MV-4-11 (cell line): Measurements from ENCODE around the gene NCKAP5.
A peak's percentile ranks its signal among the peaks of the same experiment; 100 is the strongest.

ENCODE experiments used
- DNase-seq: peaks from one replicate; lab custom pipeline; 2025; lab: John Stamatoyannopoulos, UW

NCKAP5 gene

DNA sequence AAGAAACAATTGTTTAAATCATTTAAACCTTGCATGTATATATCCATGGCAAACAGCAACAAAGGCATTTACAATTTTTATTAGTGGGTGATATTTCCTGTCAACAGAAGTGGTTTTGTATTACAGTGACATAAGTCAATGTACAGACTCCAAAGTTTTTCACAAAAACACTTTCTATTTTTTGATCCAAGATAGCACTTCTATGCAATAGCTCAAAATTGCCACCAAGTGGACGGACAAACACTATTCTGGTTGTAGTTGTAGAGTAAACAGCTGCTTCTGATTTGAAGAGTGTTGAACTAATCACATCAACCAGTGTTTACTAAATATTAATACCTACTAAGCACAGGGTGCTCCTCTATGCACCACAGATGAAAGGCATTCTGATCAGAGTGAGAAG is 421.4 kb downstream of the NCKAP5 start:
- DNase-seq: no peak

DNA sequence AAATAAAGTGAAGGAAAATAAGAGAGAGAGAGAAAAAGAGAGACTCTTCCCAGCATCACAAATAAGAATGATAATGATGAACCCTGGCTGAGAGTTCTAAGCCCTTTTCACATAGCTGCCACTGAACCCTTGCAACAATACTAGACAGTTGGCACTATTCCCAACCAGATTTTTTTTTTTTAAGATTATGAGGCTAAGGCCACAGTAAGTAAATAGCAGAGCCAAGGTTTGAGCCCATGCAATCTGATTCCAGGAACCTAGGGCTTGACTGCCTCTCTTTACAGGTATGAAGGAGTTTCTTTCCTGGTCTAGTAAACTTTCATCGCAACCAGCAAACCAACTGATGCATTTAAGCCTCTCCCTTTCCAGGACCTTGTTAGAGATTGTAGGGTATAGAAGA is 424.6 kb downstream of the NCKAP5 start:
- no peak for DNase-seq

DNA sequence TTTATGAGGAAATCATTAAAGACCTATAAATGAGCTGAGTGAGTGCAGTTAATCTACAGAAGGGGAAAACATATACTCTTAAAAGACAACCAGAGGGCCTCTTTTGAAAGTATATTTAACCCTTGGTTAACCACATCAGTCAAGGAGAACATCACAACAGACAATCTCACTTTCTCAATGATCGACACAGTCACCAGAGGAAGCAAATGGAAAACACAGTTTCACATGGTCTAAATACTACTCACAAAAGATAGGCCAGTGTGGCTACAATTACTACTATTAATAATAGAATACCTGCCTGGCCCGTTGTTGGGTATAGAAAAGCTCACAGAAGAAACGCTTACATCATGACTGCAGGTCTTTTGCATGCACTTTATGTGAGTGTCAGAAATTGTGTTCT is 426.2 kb downstream of the NCKAP5 start:
- DNase-seq: no peak

DNA sequence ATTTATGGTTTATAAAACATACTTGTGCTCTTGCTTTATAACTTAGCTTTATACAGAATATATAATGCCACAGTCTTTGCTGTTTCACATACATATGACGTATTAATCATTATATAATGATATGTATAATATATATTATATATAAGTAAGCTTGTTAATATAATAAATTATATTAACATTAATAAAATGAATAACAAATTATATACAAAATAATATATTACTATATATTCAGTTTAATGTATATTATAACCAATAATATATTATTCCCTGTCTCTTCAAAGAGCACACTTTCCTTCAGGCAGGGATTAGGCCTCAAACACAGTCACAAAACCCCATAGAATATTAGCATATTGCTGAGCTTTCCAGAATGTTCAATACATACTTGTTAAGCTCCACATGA is 427.6 kb downstream of the NCKAP5 start:
- no peak for DNase-seq

DNA sequence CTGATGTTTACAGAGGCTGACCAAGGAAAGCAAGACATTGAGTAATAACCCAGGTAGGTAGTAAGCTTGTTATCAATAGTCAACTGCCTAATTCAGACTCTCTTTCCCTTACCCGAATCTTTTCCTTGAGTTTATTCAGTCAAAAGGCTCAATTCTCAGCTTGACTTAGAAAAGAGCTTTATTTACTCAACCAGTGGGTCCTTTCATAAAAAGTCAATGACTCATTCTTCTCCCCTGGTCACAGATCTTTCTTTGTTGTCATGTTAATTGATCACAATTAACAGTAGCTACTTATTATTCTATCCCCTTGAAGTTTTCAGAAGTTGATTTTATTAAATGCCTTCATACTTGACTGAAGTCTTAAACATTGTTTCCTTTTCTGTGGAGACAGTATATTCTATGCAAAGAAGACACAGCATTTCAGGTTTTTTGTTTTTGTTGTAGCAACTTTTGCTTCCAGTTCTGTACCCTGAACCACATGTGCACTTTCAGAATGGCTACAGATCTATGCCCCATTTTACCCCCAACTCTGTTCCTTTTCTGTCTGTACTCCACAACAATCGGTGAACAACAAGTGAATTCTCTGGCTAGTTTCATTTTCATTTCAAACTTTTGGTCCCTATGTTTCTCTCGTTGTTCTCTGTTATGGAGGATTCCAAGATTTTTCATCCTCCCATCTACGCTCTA is 428.3 kb downstream of the NCKAP5 start:
- no peak for DNase-seq

DNA sequence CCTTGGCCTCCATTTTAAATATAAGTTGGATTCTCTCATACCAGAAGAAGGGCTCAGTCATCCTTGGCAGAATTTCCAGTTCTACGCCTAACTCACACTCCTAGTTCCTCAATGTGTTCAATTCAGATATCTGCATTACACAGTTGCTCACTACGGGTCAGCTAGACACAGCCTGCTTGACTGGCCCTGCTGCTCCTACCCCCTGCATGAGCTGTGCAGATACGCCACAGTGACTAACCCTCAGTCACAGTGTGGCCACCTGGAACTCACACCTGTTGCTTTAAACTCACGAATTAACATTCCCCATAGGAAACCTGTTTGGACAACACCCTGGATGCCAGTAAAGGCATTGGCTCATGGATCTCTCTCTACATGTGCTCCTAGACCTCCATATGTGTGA is 429.6 kb downstream of the NCKAP5 start:
- no peak for DNase-seq

DNA sequence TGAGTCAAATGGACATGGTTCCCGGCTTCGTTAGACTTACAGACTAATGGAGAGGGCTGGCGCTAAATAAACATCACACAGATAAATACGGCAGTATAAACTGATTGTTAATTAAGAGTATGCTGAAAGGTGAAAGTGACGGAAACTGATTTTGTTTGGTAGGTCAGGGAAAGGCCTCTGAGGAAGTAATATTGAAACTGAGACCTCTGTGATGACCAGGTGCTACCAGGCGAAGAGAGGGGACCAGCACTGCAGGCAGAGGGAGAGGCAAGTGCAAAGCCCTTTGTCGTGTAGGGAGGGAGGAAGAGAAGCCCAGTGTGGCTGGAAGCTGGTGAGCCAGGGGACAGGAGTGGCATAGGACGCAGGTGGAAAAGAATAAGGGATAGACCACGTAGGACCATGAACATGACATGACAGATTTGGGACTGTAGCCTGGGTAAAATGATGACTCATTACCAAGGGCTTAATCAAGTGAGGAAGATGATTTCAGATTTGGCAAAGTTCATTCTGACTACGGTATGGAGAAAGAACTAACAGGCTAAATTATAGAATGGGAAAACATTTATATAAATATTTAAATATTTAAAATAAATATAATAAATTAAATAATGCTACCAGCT is 433.1 kb downstream of the NCKAP5 start:
- no peak for DNase-seq

DNA sequence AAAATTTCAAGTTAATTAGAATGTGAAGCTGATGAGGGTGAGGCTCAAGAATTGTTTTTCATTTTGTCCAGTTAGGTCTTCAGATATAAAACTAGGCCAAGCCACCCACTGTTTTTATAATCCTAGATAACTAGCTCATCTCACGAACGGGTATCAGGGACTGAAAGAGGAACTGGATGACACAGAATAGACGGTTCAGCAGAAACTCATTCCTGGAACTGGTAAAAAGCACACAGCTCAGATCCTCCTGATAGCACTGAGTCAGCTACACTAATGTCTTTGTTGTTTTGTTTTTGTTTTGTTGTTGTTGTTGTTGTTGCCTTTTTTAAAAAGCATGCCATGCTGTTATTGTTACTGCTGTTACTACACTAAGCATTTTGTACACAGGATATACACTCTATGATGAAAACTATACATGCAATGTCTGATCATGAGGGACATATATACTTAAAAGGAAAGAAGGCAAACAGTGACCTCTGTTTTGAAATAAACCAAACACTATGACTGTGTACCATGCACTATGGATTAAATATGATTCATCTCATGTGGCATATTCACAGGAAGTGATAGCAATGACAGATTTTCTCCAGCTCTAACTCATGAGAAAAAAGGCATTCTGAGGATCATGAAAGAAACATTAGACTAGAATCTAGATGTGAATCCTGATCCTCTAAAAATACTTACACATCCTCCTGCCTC is 437.6 kb downstream of the NCKAP5 start:
- DNase-seq: peak; percentile 88

DNA sequence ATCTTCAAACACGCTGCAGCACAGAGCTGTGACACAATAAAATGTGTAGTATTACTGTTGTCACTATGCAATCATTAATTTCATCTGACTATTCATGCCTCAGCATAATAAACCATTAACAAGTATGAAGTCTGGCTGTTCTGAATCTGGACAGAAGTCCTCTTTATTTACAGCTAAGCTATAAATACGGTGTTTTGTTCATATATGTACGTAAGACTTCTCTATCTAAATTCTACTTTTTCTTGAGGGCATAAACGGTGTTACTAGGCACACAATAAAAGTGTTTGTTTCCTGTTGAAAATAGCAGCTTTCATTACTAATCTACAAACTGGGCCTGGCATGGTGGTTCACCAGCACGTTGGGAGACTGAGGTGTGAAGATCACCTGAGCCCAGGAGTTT is 443.8 kb downstream of the NCKAP5 start:
- no peak for DNase-seq

DNA sequence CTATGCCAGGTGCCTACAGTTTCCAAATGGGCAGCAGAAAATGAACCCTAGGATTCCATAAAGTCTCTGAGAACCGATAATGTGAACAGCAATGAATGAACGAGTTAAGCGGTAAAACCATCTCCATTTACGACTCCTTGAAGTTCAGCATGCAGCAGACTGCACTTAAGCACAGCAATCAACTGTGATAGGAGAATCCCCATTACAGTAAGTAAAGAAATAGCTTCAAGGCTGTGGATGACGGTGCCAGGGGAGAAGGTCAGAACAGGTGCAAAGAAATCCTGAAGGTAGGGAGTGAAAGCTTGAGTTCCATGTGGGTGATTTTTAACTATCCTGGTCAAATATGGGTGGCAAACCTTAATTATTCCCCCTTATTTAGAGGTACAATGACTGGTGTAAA is 444.4 kb downstream of the NCKAP5 start:
- no peak for DNase-seq

DNA sequence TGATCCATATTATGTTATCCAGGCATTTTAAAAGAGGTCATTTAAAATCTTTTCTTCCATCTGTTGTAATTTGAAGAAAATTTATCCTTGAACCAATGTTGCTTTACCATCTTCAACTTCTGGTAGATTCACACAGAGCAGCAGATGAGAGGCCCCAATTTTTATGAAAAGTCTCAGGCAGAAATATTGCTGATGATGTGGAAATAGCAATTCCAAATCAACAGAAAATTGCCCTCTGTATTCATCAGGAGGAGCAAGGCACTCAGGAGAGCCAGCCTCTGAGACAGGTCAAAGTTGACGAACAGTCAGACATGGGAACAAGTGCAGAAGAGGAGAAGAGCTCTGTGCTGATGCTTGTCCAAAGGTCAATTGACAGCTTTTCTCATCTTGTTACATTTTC is 444.9 kb downstream of the NCKAP5 start:
- DNase-seq: no peak

DNA sequence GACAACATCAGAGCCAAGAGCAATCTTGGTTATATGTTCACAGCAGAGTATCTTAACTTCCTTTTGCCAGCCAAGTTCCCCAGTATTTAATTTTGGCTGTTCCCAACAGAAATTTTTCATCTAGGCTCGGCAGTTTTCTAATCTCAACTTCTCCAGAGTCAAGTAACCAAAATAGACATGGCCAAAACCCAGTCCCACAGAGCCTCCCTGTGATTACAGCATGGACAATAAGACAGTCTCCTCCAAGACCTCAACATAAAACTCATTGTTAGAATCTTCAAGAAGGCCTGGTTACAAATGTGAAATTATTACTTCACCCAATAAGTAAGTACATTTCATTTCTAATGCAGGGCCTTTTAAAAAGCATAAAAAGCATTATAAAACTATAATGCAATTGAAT is 445.7 kb downstream of the NCKAP5 start:
- no peak for DNase-seq

DNA sequence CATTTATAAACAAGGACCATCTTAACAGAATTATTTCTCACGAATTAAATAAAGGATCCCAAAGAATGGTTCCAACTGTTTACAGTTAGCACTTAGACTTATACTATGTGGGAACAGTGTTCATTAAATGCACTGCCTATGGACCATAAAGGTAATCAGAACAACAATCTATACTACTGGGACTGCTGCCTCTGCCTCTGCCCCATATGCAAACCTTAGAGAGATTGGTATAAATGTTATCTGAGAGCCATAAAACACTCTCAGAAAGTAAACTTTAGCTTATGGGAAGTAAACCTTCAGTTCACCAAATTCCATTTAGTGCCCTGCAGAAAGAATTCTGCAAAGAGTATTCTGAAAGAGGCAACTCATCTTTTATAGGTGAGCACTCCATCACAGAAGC is 448.0 kb downstream of the NCKAP5 start:
- DNase-seq: no peak

DNA sequence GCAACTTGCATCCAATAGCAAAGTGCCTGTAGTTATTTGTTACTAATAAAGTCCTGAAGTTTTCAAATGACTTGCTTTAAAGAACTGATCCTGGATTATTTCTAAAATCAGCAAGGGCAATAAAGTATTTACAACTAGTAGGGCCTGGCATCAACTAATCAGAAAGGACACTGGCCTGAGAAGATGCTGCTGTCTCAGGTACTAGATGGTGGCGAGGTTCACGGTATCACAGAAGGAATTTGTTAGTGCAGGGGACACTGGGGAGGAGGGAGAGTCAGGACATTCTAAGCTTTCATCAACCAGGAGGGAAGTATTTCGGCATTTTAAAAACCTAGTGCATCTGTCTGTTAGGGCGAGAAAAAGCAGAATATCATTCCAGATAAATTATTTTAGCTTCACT is 458.1 kb downstream of the NCKAP5 start:
- no peak for DNase-seq

DNA sequence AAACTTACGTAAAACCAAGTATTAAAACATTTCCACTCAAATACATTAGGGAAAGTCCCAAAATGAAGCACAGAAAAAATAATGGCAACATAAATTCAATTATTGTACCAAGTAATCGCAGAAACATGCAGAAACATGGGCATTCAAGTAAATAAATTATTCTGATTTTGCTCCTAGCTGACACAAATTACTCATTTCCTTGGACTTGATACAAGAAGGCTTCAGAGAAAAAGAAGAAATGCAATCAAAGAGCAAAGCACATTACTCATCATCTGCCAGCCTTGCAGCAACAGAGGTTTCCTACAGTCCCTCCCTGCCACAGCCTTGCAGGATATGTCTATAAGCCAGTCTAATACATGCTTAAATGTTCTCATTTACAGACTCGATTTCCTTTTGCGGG is 458.5 kb downstream of the NCKAP5 start:
- DNase-seq: peak; percentile 16

DNA sequence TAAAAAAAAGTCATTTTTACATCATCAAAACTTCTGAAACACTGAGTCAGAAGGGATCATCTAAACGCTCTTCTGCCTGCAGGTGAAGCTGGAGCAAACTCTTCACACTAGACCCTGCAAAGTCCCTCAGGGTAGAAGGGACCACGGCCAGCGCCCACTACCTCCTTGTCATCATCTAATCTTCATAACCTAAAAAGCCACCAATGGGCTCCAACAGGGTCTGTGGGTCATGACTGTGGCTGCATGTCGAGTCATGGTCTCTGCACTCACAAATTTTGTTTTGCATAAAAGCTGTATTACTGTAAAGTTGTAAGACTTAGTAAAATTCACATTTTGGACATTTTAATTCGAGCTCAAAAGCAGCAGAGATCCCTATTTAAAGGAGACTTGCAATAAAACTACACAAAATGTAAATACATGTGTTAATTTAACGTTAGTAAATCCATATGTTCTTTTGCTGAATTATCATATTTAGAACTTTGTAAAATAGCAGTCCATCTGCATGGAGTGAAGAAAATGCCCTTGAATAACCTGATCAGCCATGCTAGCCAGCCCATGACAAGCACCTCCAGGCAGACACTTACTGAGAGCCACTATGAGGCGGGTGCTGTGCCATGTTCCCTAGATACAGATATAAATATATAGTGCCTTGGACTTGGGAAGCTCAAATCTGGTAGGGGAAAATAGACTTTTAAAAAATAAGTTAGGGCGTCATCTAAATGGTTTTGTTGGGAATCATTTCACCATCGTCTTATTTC is 461.0 kb downstream of the NCKAP5 start:
- DNase-seq: no peak

DNA sequence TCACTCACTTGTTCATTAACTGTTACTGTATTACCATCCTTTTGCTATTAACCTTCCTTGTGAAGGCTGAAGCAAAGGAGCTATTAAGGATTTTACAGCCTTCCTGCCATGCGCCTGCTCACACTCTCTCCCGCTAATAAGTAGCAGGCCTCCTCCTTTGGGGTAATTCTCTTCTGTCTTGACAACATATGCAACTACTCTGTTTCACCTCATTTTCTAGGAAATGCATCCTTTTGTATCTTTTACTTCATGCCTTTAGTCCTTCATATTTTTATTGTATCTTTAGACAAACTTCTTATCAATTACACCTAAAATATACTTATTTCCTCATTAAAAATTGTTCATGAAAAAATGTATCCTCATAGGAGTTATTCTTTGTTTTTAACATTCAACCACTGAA is 463.4 kb downstream of the NCKAP5 start:
- no peak for DNase-seq

DNA sequence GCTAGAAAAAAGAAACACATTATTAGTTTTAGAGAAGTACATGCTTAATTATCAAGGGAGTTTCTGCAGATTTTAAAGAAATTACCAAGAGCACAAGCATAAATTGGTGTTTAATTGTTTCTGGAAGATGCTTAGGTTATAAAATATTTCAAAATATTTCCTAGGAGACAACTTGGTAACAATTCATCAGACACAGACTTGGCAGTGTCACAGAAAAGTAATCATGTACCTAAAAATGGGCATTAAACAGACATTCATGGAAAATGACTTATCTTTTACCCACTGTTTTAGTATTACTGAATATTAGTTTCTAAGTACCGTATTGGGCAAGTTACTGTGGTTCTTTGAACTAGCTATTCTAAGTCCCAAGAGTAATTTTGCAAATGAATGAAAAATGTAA is 469.5 kb downstream of the NCKAP5 start:
- DNase-seq: no peak

DNA sequence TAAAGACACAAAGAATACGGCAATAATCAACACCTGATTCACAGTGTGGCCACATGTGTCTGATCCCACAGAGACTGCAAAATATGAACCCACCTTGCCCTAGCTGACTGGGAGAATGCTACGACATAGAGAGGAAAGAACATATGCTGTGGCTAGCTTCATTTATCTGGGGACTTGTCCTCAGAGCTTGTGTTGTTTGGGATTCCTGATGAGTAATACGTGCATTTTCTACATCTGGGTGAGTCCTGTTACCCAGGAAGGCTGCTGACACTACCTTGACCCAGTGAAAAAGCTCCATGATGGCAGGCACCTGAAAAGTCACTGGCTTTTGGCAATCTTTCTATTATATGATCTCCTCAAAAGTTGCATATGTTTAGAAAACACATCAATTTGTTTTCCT is 470.6 kb downstream of the NCKAP5 start:
- no peak for DNase-seq

DNA sequence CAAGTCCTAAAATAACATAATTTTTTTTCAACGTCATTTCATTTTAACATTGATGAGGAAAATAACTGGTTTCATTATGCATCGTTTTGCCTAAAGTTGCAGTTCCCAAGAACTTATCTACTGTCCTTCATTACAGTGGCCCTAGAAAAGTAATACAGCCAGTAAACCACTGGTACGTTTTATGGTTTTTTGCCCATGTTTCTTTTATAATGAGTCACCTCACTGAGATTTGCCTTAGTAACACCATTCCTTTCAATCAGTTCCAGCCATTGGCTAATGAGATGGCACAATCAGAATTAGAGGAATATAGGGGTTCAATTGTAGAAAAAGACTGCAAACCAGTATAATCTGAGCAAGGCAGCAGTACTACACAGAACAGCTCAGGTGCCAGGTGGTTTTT is 475.7 kb downstream of the NCKAP5 start:
- no peak for DNase-seq

DNA sequence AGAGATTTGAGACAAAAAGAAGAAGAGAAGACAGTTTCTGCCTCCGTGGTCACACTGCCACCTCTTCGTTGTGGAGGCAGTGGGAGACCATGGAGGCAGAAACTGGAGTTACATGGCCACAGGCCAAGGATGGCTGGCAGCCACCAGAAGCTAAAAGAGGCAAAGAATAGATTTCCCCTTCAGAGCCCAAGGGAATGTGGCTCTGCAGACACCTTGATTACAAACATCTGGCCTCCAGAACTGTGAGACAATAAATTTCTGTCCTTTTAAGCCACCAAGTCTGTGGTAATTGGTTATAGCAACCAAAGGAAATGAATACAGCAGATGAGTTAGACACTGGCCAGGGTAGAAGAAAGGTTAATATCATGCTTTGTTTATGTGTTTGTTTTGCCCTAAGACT is 477.9 kb downstream of the NCKAP5 start:
- DNase-seq: no peak

DNA sequence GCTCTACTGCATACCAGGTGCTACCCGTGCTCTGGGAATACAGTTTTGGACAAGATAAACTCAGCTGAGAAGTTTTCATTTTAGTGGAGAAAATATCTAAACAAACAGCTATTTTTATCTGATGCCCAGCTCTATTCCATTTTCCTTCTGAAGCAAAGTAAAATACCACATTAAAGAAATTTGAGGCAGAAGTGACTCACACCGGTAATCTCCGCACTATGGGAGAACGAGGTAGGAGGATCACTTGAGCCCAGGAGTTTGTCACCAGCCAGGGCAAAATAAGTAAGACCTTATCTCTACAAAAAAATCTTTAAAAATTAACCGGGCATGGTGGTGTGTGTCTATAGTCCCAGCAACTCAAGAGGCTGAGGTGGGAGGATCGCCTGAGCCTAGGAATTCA is 482.1 kb downstream of the NCKAP5 start:
- no peak for DNase-seq

DNA sequence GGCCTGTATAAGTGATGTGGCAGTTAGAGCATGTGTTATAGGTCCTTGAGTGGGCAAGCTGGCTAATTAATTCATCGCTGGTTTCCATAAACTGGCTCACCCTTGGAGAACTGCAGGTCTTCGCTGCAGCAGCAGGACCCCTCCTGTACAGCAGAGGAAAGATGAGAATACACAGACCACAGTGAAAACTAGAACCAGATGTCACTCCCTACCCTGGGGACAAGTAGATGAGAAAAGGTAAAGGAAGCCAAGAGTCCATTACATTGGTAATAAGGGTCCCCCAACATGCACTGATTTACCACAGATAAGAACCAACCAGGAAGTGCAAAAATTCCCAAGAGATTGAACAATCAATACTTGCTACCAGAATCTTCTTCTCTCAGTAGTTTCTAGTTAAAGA is 482.6 kb downstream of the NCKAP5 start:
- no peak for DNase-seq
